AG10803 (cell line): Measurements from ENCODE around the gene LDB2.

Experiments
- DNase-seq: peaks from one replicate; pipeline ENCODE4 v3.0.0; 2010; ENCODE audit warnings: low read depth
- H3K4me3 ChIP-seq: 2 replicates; pipeline ENCODE4 v1.5.1; 2011; ENCODE audit warnings: mild to moderate bottlenecking, low read length, control low read depth
- TF ChIP-seq, protein P1 (sequence below): conservative IDR thresholded peaks from 2 replicates; pipeline ENCODE4 v1.5.1; 2011; ENCODE audit warnings: mild to moderate bottlenecking, low read length, control low read depth, inconsistent platforms

LDB2 gene

DNA sequence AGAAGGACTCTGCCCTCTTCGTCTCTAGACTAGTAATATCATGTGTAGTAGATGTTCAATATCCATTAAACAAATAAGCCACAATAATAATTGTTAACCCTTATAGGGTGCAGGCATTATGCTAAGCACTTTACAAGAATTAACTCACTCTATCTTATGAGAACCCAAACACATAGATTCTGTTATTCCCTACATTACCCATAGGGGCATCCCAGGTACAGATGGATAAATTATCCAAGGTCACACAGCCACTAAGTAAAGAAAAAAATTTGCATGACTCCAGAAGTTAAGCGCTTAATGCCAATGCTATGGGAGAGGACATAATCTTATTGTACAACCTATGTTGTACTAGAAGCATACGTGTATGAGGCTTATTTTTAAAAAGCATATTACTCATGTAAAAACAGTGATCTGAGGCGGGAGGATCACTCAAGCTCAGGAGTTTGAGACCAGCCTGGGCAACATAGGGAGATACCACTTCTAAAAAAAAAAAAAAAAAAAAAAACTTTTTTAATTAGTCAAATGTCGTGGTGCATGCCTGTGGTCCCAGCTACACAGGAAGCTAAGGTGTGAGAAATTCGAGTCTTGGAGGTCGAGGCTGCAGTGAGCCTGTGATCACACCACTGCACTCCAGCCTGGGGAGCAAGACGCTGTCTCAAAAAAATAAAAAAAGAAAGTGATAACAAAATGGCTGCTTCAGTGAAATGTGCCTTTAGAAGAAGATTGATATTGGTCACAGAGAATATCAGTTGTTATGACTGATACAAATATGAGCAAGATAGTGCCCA is 13.6 kb downstream of the LDB2 start:
- DNase-seq: no peak
- TF ChIP-seq, protein P1, sequence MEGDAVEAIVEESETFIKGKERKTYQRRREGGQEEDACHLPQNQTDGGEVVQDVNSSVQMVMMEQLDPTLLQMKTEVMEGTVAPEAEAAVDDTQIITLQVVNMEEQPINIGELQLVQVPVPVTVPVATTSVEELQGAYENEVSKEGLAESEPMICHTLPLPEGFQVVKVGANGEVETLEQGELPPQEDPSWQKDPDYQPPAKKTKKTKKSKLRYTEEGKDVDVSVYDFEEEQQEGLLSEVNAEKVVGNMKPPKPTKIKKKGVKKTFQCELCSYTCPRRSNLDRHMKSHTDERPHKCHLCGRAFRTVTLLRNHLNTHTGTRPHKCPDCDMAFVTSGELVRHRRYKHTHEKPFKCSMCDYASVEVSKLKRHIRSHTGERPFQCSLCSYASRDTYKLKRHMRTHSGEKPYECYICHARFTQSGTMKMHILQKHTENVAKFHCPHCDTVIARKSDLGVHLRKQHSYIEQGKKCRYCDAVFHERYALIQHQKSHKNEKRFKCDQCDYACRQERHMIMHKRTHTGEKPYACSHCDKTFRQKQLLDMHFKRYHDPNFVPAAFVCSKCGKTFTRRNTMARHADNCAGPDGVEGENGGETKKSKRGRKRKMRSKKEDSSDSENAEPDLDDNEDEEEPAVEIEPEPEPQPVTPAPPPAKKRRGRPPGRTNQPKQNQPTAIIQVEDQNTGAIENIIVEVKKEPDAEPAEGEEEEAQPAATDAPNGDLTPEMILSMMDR: 0 out of 2 replicates have a peak, but pooled peaks have one; percentile 5
- no peak overlapping the region for H3K4me3 ChIP-seq

DNA sequence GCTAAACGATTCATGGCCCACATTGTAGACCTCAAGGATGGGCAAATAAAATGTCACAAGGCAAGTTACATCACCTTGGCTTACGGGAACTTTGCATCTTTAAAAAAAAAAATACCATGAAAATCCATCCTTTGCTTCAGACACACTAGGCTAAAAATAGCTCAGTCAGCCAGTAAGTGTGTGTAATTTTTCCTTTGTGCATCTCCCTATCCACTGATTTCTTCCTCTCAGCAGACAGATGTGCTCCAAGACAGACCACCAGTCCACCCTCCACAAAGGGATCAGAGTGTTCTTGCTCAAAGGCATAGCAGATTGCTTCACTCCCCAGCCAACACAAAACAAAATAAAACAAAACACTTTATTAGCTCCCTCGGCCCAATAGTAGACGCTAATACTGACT is 14.6 kb downstream of the LDB2 start:
- TF ChIP-seq, protein P1: no peak
- no peak for DNase-seq

DNA sequence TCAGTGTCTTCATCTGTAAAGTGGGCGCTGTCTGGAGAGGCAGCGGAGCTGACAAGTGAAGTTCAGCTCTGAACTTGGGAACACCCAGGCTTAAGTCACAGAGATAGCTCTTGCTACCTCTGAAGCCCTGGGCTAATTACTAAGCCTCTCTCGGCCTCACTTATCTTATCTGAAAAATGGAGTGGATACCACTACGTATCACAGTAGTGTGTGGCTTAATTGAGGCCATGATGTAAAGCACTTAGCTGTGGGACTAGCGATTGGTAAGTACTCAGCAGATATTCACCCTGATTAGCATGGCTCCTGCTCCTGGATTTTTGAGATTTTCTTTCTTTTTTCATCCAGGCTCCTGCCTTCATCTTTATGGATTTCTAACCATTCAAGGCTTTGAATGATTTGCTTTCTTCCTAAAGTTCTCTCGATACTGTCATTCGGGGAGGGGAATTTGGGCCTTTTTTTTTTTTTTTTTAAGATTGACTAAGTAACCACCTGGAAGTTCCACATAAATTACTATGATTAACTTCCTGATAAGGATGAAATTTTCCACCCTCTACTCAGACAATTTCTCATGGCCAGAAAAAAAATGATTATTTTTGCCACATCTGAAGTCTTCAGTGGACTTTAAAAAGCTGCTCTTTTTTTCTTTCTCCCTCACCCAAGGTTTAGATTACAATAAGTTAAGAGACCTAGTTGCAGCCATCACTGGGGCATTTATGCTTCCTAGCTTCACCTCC is 17.1 kb downstream of the LDB2 start:
- no peak for DNase-seq
- TF ChIP-seq, protein P1: no peak
- no peak overlapping the region for H3K4me3 ChIP-seq

More for the DNA sequence above, 14.6 kb downstream of the LDB2 start:
- no peak overlapping the region for H3K4me3 ChIP-seq

DNA sequence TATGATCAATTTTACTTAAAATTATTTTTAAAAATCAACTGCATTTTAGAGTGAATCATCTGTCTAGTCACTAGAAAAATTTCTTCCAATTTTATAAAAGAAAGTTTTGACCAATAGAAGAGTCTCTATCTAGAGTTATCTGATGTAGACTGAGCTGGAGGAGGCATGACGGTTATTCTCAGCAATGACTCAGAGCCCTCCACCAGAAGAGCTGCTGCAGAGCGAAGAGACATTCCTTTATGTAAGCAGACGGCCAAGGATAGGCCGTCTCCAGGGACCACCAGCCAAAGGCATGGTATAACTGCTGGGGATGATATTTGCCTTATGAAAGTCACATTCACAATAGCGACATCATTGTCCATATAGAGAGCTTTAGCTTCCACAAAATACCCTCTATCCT is 23.0 kb downstream of the LDB2 start:
- H3K4me3 ChIP-seq: no peak overlapping the region
- DNase-seq: peak; percentile 81
- TF ChIP-seq, protein P1: no peak

DNA sequence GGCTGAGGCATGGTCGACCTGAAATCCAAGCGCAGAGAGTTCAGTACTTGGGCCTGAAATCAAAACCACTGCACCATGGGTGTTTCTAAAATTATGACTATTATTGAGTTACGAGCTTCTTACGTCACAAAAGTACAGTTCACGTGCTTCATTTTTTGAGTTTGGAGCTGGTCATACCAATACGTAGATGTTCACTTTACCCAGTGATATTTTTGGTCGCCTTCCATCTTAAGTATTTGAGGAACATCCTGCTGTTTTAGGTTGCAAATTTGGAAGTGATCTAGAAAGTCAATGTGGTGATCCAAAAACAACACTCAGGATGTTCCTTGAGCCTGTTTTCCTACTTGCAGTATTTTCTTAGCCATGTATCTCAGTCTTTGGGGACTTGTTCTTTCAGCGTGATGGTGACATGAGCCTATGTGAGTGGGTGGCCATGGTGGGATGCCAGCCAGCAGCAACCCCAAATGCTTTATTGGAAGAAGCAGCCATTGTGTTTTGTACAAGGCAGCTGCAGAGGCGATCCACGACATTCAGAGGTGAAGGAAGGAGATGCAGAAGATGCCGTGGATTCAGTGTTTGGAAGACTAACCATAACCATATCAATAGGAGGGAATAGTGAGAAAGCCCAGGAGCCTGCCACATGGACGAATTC is 28.7 kb downstream of the LDB2 start:
- no peak for DNase-seq
- no peak overlapping the region for H3K4me3 ChIP-seq
- TF ChIP-seq, protein P1: no peak

DNA sequence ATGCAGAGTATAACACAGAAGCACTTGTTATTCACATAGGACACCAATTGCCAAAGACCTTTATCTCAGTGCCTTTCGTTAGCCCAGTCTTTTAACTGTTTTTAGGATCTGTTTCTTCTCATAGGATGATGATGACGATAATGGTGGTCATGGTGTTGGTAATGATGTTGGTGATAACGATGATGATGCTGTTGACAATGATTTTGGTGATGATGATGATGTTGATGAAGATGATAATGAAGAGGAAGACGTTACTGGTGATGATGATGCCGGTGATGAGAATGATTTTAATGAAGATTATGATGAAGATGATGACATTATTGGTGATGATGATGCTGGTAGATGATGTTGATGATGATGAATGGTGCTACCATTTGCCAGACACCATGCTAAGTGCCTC is 29.8 kb downstream of the LDB2 start:
- no peak overlapping the region for H3K4me3 ChIP-seq
- no peak for DNase-seq
- TF ChIP-seq, protein P1: no peak
